Activated CD4-positive, alpha-beta T cell treated with anti-CD3 and anti-CD28 coated beads, Interleukin-2, amount 10 ng/mL, durations not matched to agents 24 days and 14 days (primary cell): ENCODE data around the gene BATF. TPM values are rescaled to one million over a fixed set of nuclear protein-coding genes. Genes with fewer than 3 reads are reported as not detected.
"Not testable (repeated sequence)": the region's sequence is repeated elsewhere in the genome, so short reads cannot be mapped to it uniquely, and the experiment has no call there.

Source experiments
- DNase-seq: peaks from one replicate; pipeline ENCODE4 v3.0.0; 2022
- H3K27ac Mint-ChIP-seq: one replicate; pipeline ENCODE4 v1.8.0; 2022; ENCODE audit warnings: mild to moderate bottlenecking, mixed read lengths
- H3K27me3 Mint-ChIP-seq: one replicate; pipeline ENCODE4 v1.8.0; 2022; ENCODE audit warnings: mixed read lengths
- H3K36me3 Mint-ChIP-seq: one replicate; pipeline ENCODE4 v1.8.0; 2022; ENCODE audit warnings: low read depth, mild to moderate bottlenecking, mixed read lengths
- H3K4me1 Mint-ChIP-seq: one replicate; pipeline ENCODE4 v1.8.0; 2021; ENCODE audit warnings: mixed read lengths
- H3K4me3 Mint-ChIP-seq: one replicate; pipeline ENCODE4 v1.8.0; 2022; ENCODE audit warnings: mild to moderate bottlenecking, moderate library complexity, mixed read lengths
- H3K9me3 Mint-ChIP-seq: one replicate; pipeline ENCODE4 v1.8.0; 2021; ENCODE audit warnings: mixed read lengths
- intact Hi-C: fragments of 100-400 bp; cut with micrococcal nuclease; formaldehyde crosslinking; loops from one replicate; pipeline ENCODE4 v1.15.1; 2023
- total RNA-seq: library from RNA; stranded (reverse); gene quantifications from 2 replicates; pipeline ENCODE4 v1.2.3, GENCODE V29; 2022

Gene BATF
- total RNA-seq, result 175 and 178 TPM in 2 replicates

DNA sequence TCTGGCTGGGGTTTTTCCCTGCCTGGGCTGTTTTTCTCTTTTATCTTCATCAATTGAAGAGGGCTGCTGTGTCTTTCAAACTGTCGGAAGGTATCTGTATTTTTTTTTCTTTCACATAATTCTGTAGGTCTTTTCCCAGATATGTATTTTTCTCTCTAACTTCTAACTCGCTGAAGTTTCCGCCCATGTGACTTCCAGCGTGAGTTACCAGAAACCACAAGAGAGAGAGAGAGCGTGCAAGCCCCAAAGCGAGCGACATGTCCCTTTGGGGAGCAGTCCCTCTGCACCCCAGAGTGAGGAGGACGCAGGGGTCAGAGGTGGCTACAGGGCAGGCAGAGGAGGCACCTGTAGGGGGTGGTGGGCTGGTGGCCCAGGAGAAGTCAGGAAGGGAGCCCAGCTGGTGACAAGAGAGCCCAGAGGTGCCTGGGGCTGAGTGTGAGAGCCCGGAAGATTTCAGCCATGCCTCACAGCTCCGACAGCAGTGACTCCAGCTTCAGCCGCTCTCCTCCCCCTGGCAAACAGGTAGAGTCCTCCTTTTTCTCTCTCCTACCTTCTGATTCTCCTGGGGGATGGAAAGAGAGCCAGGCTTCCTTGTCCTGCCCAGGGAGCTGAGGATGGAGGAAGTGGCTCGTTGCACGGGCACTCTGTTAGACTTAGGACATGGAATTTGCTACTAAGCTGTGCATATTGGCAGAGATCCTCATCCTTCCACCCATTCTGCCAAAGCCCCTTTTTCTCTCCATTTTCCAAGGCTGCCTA is at the start of gene BATF:
Gene BATF, plus strand, starts transcription at position 246 of the 759 bp plus-strand sequence. Its CDS starts 214 bp downstream, at position 460.
- H3K27ac Mint-ChIP-seq, result peak within 1 kb of the TSS; percentile 100
- H3K4me1 Mint-ChIP-seq, result peaks cover 63% of the 10 kb centered on the region
- peaks cover 50% of the 10 kb centered on the region for H3K36me3 Mint-ChIP-seq
- peak within 1 kb of the TSS; percentile 100 for H3K4me3 Mint-ChIP-seq
- intact Hi-C loops, result loop anchor here (1.0 to 5.0 kb wide), 6 partner anchors 17 to 400 kb away; no protein-coding TSS in a partner anchor
- no peaks in the 10 kb centered on the region for H3K27me3 Mint-ChIP-seq
- no peaks in the 10 kb centered on the region for H3K9me3 Mint-ChIP-seq
- DNase-seq, result peak; percentile 95

- H3K27ac Mint-ChIP-seq, intact Hi-C loops, H3K36me3 Mint-ChIP-seq, H3K27me3 Mint-ChIP-seq, H3K9me3 Mint-ChIP-seq, H3K4me3 Mint-ChIP-seq, H3K4me1 Mint-ChIP-seq, DNase-seq: not testable (repeated sequence)
Measured at GRCh38 chr14:75474127-75474526, 48.1 kb upstream of the BATF start.

DNA sequence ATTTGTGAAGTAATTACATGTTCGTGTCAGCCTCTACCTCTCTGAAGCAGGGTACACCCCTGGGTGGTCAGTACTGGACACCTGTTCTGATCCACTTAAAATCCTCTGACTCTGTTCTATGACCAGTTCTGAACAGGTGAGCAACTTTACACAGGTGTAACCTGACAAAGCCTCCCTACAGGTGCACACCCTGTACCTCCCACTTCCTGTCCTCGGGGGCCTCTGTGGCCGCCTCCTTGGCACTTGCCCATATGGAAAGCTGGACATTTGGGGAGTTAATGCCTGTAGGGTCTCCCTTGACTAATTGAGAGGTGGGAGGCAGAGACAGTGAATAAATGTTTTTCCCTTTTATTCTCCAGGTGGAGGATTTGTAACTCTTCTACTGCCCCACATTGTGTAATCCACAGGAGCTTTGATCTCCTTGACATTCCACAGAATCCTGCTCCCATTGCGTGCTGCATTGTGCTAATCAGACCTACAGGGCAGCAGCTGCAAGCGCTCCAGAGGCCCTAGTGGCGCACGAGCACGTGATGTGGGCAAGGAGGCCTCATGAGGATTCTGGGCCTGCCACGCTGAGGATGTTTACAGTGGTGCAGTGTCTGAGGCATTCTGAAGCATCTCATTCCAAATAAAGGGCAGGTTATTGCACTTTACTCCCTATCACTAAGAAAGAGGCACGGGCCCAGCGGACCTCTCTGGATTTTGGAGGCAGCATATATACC is 45.8 kb upstream of the BATF start:
- no peaks in the 10 kb centered on the region for H3K36me3 Mint-ChIP-seq
- no peaks in the 10 kb centered on the region for H3K9me3 Mint-ChIP-seq
- peaks cover 16% of the 10 kb centered on the region for H3K27me3 Mint-ChIP-seq
- H3K4me3 Mint-ChIP-seq, result no peak overlapping the region
- DNase-seq, result no peak
- no peak overlapping the region for H3K27ac Mint-ChIP-seq
- intact Hi-C loops, result no loop called here
- H3K4me1 Mint-ChIP-seq, result no peaks in the 10 kb centered on the region

DNA sequence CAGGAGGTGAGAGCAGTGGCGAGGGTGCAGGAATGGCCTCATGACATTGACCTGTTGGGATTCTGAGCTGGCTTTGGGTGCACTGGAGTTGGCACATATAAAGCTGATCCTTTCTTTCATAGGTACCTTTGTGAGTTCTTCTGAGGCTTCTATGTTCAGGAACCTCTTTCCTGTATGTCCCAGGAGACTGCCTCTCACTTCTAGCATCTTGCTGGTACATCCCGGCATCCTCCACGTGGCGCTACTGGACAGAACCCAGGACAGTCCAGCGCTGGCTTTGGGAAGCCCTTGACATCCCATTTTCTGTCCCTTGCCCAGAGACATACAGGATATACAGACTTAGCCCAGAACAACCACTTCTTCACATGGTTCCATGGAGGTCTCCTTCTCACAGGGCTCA is 44.4 kb upstream of the BATF start:
- Mint-ChIP-seq H3K36me3 (no peaks in the 10 kb centered on the region), H3K4me3 (no peak overlapping the region), H3K4me1 (no peaks in the 10 kb centered on the region), H3K9me3 (no peaks in the 10 kb centered on the region), H3K27ac (no peak overlapping the region), H3K27me3 (peaks cover 17% of the 10 kb centered on the region)
- DNase-seq, result no peak
- intact Hi-C loops, result no loop called here

DNA sequence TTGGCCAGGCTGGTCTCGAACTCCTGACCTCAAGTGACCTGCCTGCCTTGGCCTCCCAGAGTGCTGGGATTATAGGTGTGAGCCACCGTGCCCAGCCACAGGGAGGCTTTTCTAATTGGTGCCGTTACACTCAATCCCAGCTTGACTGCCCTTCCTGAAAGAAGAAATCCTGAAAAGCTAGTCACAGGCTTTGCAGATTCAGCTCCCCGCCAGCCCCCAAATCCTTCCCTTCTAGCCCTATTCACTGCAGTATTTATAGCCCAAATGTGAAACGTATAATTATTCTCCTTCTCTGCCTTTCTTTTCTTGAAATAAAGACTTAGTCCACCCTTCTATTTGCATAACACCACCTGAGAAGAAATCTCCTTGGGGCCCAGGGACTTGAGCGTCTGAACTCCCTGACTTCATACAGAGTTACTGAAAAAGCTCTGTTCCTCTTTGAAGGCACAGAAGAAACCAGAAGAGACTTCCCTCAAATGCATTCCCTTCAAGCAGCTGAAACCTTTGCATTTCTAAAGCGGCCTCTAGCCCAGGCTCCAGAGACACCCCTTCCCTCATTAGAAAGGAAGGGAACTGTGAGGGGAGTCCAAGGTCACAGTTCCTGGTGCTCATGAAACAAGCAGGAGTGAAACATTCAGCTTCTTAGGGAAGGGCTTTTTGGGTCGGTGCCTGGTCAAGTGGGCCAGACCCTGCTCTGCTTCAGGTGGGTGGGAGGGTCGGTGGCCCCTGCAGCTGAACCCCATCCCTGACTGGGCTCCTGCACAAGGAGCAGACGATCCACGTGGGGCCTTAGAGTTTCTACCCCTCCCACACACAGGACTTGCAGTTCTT is 42.3 kb upstream of the BATF start:
- intact Hi-C loops, result loop anchor here (10.0 kb wide), 1 partner anchor 145 kb away; no protein-coding TSS in a partner anchor
- Mint-ChIP-seq H3K9me3 (no peaks in the 10 kb centered on the region), H3K4me1 (no peaks in the 10 kb centered on the region), H3K27ac (no peak overlapping the region), H3K36me3 (no peaks in the 10 kb centered on the region), H3K4me3 (no peak overlapping the region), H3K27me3 (peaks cover 19% of the 10 kb centered on the region)
- no peak for DNase-seq

DNA sequence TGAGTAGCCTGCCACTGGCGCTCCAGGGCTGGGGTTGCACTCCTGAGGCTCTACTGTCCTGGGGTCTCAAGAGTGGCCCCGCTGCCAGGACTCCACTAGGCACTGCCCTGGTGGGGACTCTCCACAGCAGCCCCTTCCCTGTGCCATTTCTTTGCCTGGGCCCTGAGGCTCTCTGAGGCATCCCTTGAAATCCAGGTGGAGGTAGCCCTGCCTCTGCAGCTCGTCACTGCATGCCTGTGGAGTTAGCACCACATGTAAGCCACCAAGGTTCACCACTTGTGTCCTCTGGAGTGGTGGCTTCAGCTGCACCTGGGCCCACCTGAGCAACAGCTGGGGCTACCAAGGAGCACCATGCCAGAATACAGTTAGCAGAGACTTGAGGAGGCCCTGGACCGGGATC is 39.9 kb upstream of the BATF start:
- peaks cover 14% of the 10 kb centered on the region for H3K4me1 Mint-ChIP-seq
- H3K9me3 Mint-ChIP-seq, result no peaks in the 10 kb centered on the region
- H3K27ac Mint-ChIP-seq, result no peak overlapping the region
- H3K4me3 Mint-ChIP-seq, result no peak overlapping the region
- intact Hi-C loops, result loop anchor here (10.0 kb wide), 1 partner anchor 148 kb away; no protein-coding TSS in a partner anchor
- peaks cover 18% of the 10 kb centered on the region for H3K27me3 Mint-ChIP-seq
- DNase-seq, result no peak
- no peaks in the 10 kb centered on the region for H3K36me3 Mint-ChIP-seq

- intact Hi-C loops, result loop anchor here (5.0 to 10.0 kb wide), 2 partner anchors 37 to 150 kb away; partner anchors contain the start of gene BATF
- peaks cover 24% of the 10 kb centered on the region for H3K4me1 Mint-ChIP-seq
- H3K36me3 Mint-ChIP-seq, result no peaks in the 10 kb centered on the region
- H3K27me3 Mint-ChIP-seq, result peaks cover 13% of the 10 kb centered on the region
- no peak overlapping the region for H3K27ac Mint-ChIP-seq
- H3K9me3 Mint-ChIP-seq, result no peaks in the 10 kb centered on the region
- DNase-seq, result no peak
- H3K4me3 Mint-ChIP-seq, result no peak overlapping the region
Measured at GRCh38 chr14:75484711-75485429, 37.4 kb upstream of the BATF start.

DNA sequence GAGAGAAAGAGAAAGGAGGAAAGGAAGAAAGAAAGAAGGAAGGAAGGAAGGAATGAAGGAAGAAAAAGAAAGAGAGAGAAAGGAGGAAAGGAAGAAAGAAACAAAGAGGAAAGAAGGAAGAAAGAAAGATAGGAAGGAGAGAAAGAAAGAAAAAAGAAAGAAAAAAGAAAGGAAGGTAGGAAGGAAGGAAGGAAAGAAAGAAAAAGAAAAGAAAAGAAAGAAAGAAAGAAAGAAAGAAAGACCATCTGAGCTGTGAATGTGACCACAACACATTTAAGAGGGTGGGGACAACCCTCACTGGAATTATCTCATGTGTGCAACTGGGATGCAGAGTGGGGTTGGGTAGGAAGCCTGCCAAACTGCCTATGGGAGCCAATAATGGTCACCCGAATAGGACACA is 36.0 kb upstream of the BATF start:
- intact Hi-C loops, result loop anchor here (5.0 to 10.0 kb wide), 2 partner anchors 36 to 152 kb away; partner anchors contain the start of gene BATF
- peaks cover 27% of the 10 kb centered on the region for H3K4me1 Mint-ChIP-seq
- H3K27me3 Mint-ChIP-seq, result peaks cover 4% of the 10 kb centered on the region
- no peaks in the 10 kb centered on the region for H3K36me3 Mint-ChIP-seq
- no peaks in the 10 kb centered on the region for H3K9me3 Mint-ChIP-seq
- no peak for DNase-seq
- no peak overlapping the region for H3K27ac Mint-ChIP-seq
- H3K4me3 Mint-ChIP-seq, result no peak overlapping the region

- DNase-seq, result peak; percentile 75
- Mint-ChIP-seq H3K4me3 (peak overlapping the region; percentile 22), H3K4me1 (peaks cover 27% of the 10 kb centered on the region), H3K9me3 (no peaks in the 10 kb centered on the region), H3K27me3 (peaks cover 2% of the 10 kb centered on the region), H3K27ac (peak overlapping the region; percentile 65), H3K36me3 (no peaks in the 10 kb centered on the region)
- intact Hi-C loops, result loop anchor here (1.0 to 10.0 kb wide), 3 partner anchors 35 to 180 kb away; partner anchors contain the start of gene BATF
Measured at GRCh38 chr14:75487155-75487671, 35.1 kb upstream of the BATF start.

DNA sequence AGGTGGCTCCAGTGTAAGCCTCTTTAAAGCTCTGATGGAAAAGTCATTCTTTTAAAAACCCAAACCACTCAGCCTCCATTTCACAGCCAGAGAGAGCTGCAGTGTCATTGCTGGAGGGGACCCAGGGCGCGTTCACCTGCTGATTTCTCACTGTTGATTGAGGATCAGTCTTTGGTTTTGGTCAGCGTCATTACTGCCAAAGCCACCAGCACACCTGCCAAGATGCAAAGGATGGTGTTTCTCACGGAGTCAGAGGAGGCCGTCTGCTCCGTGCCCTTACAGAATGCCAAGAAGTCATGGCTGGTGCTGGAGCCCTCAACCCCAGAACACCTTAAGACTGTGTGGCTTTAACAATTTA is 32.8 kb upstream of the BATF start:
- no peak overlapping the region for H3K4me3 Mint-ChIP-seq
- no peak overlapping the region for H3K27ac Mint-ChIP-seq
- no peaks in the 10 kb centered on the region for H3K36me3 Mint-ChIP-seq
- no peaks in the 10 kb centered on the region for H3K9me3 Mint-ChIP-seq
- peaks cover 43% of the 10 kb centered on the region for H3K4me1 Mint-ChIP-seq
- no peak for DNase-seq
- H3K27me3 Mint-ChIP-seq, result no peaks in the 10 kb centered on the region
- intact Hi-C loops, result loop anchor here (5.0 to 10.0 kb wide), 2 partner anchors 33 to 155 kb away; partner anchors contain the start of gene BATF

DNA sequence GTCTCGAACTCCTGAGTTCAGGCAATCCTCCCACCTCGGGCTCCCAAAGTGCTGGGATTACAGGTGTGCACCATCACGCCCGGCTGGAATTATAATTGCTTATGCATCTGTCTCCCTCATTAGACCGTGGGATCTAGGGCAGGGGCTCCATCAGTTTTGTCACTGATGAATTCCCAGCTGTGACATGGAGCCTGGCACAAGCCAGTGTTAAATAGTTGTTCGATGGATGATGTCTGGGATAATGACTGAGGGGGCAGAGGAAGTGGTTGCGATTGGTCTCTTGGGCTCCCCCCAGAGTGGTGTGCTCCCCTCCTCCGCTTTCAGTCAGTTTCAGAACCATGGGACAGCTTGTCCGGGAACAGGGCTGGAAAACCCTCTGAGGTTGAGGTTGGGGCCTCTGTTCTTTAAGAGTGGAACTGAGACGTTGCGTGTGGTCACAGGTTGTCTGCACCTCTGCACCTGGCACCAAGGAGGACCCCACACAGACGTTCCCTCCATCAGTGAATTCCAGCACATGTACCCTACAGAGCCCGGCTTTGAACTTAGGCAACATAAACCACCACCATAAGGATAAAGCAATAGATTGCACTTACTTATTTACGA is 30.8 kb upstream of the BATF start:
- Mint-ChIP-seq H3K4me3 (no peak overlapping the region), H3K27me3 (no peaks in the 10 kb centered on the region), H3K27ac (no peak overlapping the region), H3K4me1 (peaks cover 53% of the 10 kb centered on the region), H3K9me3 (no peaks in the 10 kb centered on the region), H3K36me3 (no peaks in the 10 kb centered on the region)
- DNase-seq, result no peak
- intact Hi-C loops, result no loop called here

- no peaks in the 10 kb centered on the region for H3K27me3 Mint-ChIP-seq
- H3K9me3 Mint-ChIP-seq, result no peaks in the 10 kb centered on the region
- no peak for DNase-seq
- no peaks in the 10 kb centered on the region for H3K36me3 Mint-ChIP-seq
- peak overlapping the region; percentile 84 for H3K27ac Mint-ChIP-seq
- intact Hi-C loops, result loop anchor here (1.0 kb wide), 1 partner anchor 17 kb away; no protein-coding TSS in a partner anchor
- peak overlapping the region; percentile 31 for H3K4me3 Mint-ChIP-seq
- H3K4me1 Mint-ChIP-seq, result peaks cover 56% of the 10 kb centered on the region
Measured at GRCh38 chr14:75492832-75493591, 29.3 kb upstream of the BATF start.
